Naive thymus-derived CD4-positive, alpha-beta T cell (primary cell): Measurements from ENCODE around the gene ADCYAP1R1. TPM values are rescaled to one million over a fixed set of nuclear protein-coding genes. Genes with fewer than 3 reads are reported as not detected.

Experiments
- ATAC-seq: fragments of 150-1000 bp; cut with Tn5 transposase; 2 replicates; pipeline ENCODE4 v1.10.0; 2021; ENCODE audit warnings: mild to moderate bottlenecking, moderate library complexity
- CTCF ChIA-PET: fragments of 350-600 bp; sonication (Branson Sonifier 250); formaldehyde crosslinking; loops from one replicate; lab custom pipeline; 2021; ENCODE audit warnings: antibody characterized with exemption; lab: Charles Lee
- POLR2A ChIA-PET: fragments of 350-600 bp; sonication (Branson Sonifier 250); formaldehyde crosslinking; loops from one replicate; lab custom pipeline; 2021; ENCODE audit warnings: antibody characterized with exemption, inconsistent platforms; lab: Charles Lee
- DNase-seq, 9 donors: peaks; one replicate each; pipeline versions ENCODE4 v3.0.0 to v3.0.0-alpha.2; 2020 to 2022; ENCODE audit warnings: mixed read lengths in 1 of 9
- H3K27ac ChIP-seq: one replicate; pipeline ENCODE4 v1.7.0; 2013; ENCODE audit warnings: mild to moderate bottlenecking, low read depth, low read length, moderate library complexity
- H3K27me3 ChIP-seq, 2 donors: one replicate each; pipeline ENCODE4 v1.7.0; 2013; ENCODE audit warnings: low read length in 2 of 2, mild to moderate bottlenecking in 2 of 2, moderate library complexity in 2 of 2; ENCODE audit not compliant: control insufficient read depth in 2 of 2, insufficient read depth in 2 of 2
- H3K36me3 ChIP-seq, 3 experiments: 1 replicate in 2 of 3; 2 replicates in 1 of 3; pipeline ENCODE4 v1.7.0; 2013; ENCODE audit warnings: low read length in 3 of 3, mild to moderate bottlenecking in 3 of 3, moderate library complexity in 1 of 3; ENCODE audit not compliant: insufficient read depth in 3 of 3, control insufficient read depth in 2 of 3
- H3K4me1 ChIP-seq, 2 donors: one replicate each; pipeline ENCODE4 v1.7.0; 2013; ENCODE audit warnings: low read length in 2 of 2, mild to moderate bottlenecking in 2 of 2, moderate library complexity in 1 of 2; ENCODE audit not compliant: control insufficient read depth in 2 of 2, insufficient read depth in 2 of 2
- H3K4me3 ChIP-seq: 2 replicates; pipeline ENCODE4 v1.7.0; 2013; ENCODE audit warnings: mild to moderate bottlenecking, low read length
- H3K9me3 ChIP-seq, 3 experiments: 1 replicate in 2 of 3; 2 replicates in 1 of 3; pipeline ENCODE4 v1.7.0; 2013; ENCODE audit warnings: low read length in 3 of 3; ENCODE audit not compliant: control insufficient read depth in 2 of 3
- H3K27ac Mint-ChIP-seq, 9 donors: one replicate each; pipeline ENCODE4 v1.8.0; 2020 to 2022; ENCODE audit warnings: mixed read lengths in 9 of 9, mild to moderate bottlenecking in 8 of 9, moderate library complexity in 5 of 9, inconsistent platforms in 2 of 9
- H3K27me3 Mint-ChIP-seq, 5 donors: one replicate each; pipeline ENCODE4 v1.8.0; 2021 to 2022; ENCODE audit warnings: mixed read lengths in 5 of 5, mild to moderate bottlenecking in 1 of 5
- H3K36me3 Mint-ChIP-seq, 5 donors: one replicate each; pipeline ENCODE4 v1.8.0; 2020 to 2022; ENCODE audit warnings: mixed read lengths in 5 of 5, mild to moderate bottlenecking in 3 of 5, inconsistent platforms in 1 of 5
- H3K4me1 Mint-ChIP-seq, 7 donors: one replicate each; pipeline ENCODE4 v1.8.0; 2020 to 2022; ENCODE audit warnings: mixed read lengths in 7 of 7, mild to moderate bottlenecking in 3 of 7, inconsistent platforms in 1 of 7
- H3K4me3 Mint-ChIP-seq, 10 donors: one replicate each; pipeline ENCODE4 v1.8.0; 2020 to 2022; ENCODE audit warnings: mild to moderate bottlenecking in 10 of 10, mixed read lengths in 10 of 10, moderate library complexity in 6 of 10, inconsistent platforms in 2 of 10
- H3K9me3 Mint-ChIP-seq, 11 donors: one replicate each; pipeline ENCODE4 v1.8.0; 2020 to 2022; ENCODE audit warnings: mixed read lengths in 11 of 11, mild to moderate bottlenecking in 4 of 11, inconsistent platforms in 1 of 11, moderate library complexity in 1 of 11
- intact Hi-C, 2 donors: fragments of 100-400 bp; cut with micrococcal nuclease; formaldehyde crosslinking; loops; one replicate each; pipeline ENCODE4 v1.15.1; 2023
- polyA plus RNA-seq, 2 donors: library from polyadenylated mRNA; unstranded; fragments of 300-500 nt; fragmentation: Illumina TruSeq; gene quantifications; one replicate each; pipeline ENCODE4 v1.2.3, GENCODE V29; 2021
- total RNA-seq, 6 experiments: library from RNA in 5 of 6; stranded (reverse) in 5 of 6; gene quantifications; 1 replicate in 5 of 6; 2 replicates in 1 of 6; pipeline ENCODE4 v1.2.3 and lab custom pipeline; 2021 to 2026

Gene ADCYAP1R1
- total and polyA plus RNA-seq, 7 experiments from 2014 or later: not detected

DNA sequence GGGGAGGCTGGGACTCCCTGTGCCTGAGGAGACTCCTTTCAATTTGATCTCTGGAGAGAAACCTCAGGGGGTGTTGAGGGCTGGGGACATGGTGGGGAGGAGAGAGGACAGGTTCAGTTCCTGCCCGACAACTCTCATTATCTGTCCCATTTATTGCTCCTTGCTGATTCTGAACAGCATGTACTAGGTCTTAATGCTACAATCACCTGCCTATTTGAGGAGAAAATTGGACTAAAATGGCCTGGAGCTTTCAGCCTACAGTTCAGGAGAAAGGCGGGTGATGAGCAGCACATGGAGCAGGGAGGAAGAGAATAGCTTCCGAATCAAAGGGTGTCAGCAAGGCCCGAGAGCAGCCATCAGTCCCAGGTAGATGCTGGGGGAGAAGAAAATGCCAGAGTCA lies 30.0 kb upstream of the ADCYAP1R1 start:
- ATAC-seq: no peak
- intact Hi-C loops: no loop called here
- ChIA-PET POLR2A (no interaction called here), CTCF (no interaction called here)
- no peak for DNase-seq
- Histone ChIP-seq H3K36me3 (no peaks in the 10 kb centered on the region), H3K27ac (no peak overlapping the region), H3K4me3 (no peak overlapping the region), H3K4me1 (peaks cover 0 to 8% of the 10 kb centered on the region in 2 donors), H3K9me3 (no peaks in the 10 kb centered on the region), H3K27me3 (no peaks in the 10 kb centered on the region)
- Mint-ChIP-seq H3K4me1 (peaks cover 0 to 28% (median 11%) of the 10 kb centered on the region in 7 donors), H3K27ac (no peak overlapping the region), H3K4me3 (no peak overlapping the region), H3K9me3 (peaks cover 0 to 5% (median 0%) of the 10 kb centered on the region in 11 donors), H3K27me3 (no peaks in the 10 kb centered on the region), H3K36me3 (peaks cover 0 to 2% (median 0%) of the 10 kb centered on the region in 5 donors)

DNA sequence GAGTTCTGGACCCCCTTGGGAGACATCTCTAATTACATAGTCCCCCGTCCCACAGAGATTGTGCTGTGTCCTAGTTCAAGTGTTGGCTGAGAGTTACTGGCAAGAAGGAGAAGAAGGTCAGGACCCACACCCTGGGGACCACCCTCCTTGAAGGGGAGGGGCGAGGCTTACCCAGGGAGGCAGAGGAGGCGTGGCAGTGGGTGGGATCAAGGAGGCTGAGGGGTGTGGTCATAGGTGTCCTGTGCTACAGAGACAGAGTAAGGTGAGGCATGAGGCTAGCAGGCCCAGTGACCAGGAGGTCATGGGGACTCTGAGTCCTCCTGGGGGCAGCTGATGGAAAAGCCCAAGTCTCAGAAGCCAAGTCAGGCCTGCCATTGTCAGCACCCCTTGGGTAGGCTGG lies 29.4 kb upstream of the ADCYAP1R1 start:
- POLR2A ChIA-PET: no interaction called here
- CTCF ChIA-PET: no interaction called here
- Mint-ChIP-seq H3K9me3 (peaks cover 0 to 5% (median 0%) of the 10 kb centered on the region in 11 donors), H3K4me3 (no peak overlapping the region), H3K27me3 (no peaks in the 10 kb centered on the region), H3K27ac (no peak overlapping the region), H3K4me1 (peaks cover 0 to 28% (median 13%) of the 10 kb centered on the region in 7 donors), H3K36me3 (peaks cover 0 to 2% (median 0%) of the 10 kb centered on the region in 5 donors)
- Histone ChIP-seq H3K27me3 (no peaks in the 10 kb centered on the region), H3K9me3 (no peaks in the 10 kb centered on the region), H3K4me3 (no peak overlapping the region), H3K27ac (no peak overlapping the region), H3K4me1 (peaks cover 0 to 8% of the 10 kb centered on the region in 2 donors), H3K36me3 (no peaks in the 10 kb centered on the region)
- no peak for DNase-seq
- intact Hi-C loops: no loop called here
- no peak for ATAC-seq

DNA sequence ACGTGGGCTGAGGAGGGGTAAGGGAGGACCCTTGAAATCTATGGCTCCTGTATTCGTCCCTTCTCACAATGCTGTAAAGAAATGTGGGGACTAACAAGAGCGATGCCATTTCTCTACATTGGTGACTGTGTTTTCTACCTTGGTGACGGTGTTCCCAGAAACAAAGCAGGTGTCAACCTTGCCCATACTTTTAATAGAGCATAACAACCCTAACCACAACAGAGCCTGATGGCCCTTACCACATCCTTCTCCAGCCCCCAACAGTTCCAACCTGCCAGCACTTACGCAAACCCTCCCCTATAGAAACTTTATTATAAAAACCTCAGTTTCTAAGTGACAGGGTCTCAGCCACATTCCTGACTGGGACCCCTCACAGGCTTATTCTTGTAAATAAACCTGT lies 28.2 kb upstream of the ADCYAP1R1 start:
- Mint-ChIP-seq H3K4me1 (peaks cover 0 to 28% (median 13%) of the 10 kb centered on the region in 7 donors), H3K27ac (peak overlapping the region in 1 of 9 donors; percentile 60), H3K36me3 (peaks cover 0 to 2% (median 0%) of the 10 kb centered on the region in 5 donors), H3K27me3 (peaks cover 0 to 5% (median 0%) of the 10 kb centered on the region in 5 donors), H3K9me3 (peaks cover 0 to 5% (median 0%) of the 10 kb centered on the region in 11 donors), H3K4me3 (no peak overlapping the region)
- intact Hi-C loops: no loop called here
- DNase-seq: peak in 2 of 9 donors; percentile 2 to 27
- peaks cover 0 to 8% of the 10 kb centered on the region in 2 donors for H3K4me1 ChIP-seq
- no peak overlapping the region for H3K27ac ChIP-seq
- POLR2A ChIA-PET: no interaction called here
- H3K9me3 ChIP-seq: no peaks in the 10 kb centered on the region
- ATAC-seq: peak; percentile 39
- no peak overlapping the region for H3K4me3 ChIP-seq
- H3K36me3 ChIP-seq: no peaks in the 10 kb centered on the region
- CTCF ChIA-PET: no interaction called here
- no peaks in the 10 kb centered on the region for H3K27me3 ChIP-seq

DNA sequence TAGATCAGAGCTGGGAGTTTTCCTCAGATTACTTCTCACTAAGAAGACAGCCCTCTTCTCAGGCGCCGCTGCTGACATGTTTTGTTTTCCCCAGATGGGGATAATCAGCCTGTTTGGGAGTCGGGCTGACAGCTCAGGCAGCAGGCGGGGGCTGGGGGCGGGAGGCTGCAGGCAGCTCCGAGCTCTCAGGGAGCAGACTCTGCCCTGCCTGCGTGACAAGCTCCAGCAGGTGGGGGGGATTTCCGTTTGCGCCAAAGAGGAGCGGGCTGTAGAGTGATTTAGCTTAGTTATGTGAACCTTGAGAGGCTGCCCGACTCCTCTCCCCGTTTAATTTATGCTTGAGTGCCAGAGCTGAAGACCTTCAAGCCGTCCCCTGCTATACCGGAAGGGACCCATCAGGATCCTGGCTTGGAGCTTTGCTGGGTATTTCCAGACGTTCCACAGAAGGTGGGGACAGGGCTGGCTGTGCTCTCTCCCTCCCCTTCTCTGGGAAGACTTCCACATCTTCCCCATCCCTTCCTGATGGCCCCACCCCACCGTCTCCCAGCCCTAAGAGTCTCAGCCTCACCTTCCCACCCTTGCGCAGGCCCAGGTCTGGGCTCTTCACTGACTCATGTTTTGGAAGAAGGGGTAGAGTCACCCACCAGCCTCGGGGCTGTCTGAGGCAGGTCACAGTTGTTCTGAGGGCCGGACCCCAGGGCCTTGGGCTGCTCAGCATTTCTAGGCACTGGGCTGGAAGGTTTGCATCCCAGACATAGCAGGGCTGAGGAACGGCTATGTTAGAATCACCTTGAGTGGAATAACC lies 24.7 kb upstream of the ADCYAP1R1 start:
- Mint-ChIP-seq H3K9me3 (peaks cover 0 to 5% (median 0%) of the 10 kb centered on the region in 11 donors), H3K4me3 (no peak overlapping the region), H3K4me1 (peaks cover 0 to 27% (median 10%) of the 10 kb centered on the region in 7 donors), H3K36me3 (peaks cover 0 to 2% (median 0%) of the 10 kb centered on the region in 5 donors), H3K27me3 (peaks cover 0 to 6% (median 4%) of the 10 kb centered on the region in 5 donors), H3K27ac (no peak overlapping the region)
- H3K27me3 ChIP-seq: no peaks in the 10 kb centered on the region
- no peaks in the 10 kb centered on the region for H3K36me3 ChIP-seq
- no peak overlapping the region for H3K27ac ChIP-seq
- DNase-seq: no peak
- H3K4me1 ChIP-seq: peaks cover 0 to 8% of the 10 kb centered on the region in 2 donors
- intact Hi-C loops: no loop called here
- ATAC-seq: no peak
- H3K4me3 ChIP-seq: no peak overlapping the region
- CTCF ChIA-PET: no interaction called here
- POLR2A ChIA-PET: no interaction called here
- no peaks in the 10 kb centered on the region for H3K9me3 ChIP-seq

DNA sequence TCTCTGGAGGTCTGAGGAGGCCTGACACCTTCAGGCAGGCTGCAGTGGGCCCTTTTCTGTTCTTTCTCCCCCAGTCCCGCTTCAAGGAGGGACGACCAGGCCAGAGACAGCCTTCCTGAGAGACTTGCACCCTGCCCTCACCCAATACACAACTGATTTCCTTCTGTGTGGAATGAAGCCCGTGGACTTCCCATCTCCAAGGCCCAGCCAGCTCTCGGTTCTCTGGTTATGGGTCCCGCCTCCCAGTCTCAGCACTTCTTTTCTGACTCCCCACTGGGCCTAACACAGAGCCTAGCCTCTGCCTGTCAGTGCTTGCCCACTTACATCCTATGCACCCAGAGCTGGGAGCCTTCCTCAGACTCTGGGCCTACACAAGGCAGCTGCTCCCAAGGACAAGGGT lies 24.1 kb upstream of the ADCYAP1R1 start:
- Histone ChIP-seq H3K9me3 (no peaks in the 10 kb centered on the region), H3K4me3 (no peak overlapping the region), H3K27ac (no peak overlapping the region), H3K4me1 (peaks cover 0 to 6% of the 10 kb centered on the region in 2 donors), H3K27me3 (no peaks in the 10 kb centered on the region), H3K36me3 (no peaks in the 10 kb centered on the region)
- peaks cover 0 to 2% (median 0%) of the 10 kb centered on the region in 11 donors for H3K9me3 Mint-ChIP-seq
- H3K4me1 Mint-ChIP-seq: peaks cover 0 to 23% (median 7%) of the 10 kb centered on the region in 7 donors
- intact Hi-C loops: no loop called here
- H3K4me3 Mint-ChIP-seq: no peak overlapping the region
- H3K36me3 Mint-ChIP-seq: peaks cover 0 to 2% (median 0%) of the 10 kb centered on the region in 5 donors
- DNase-seq (no peak), ATAC-seq (no peak)
- ChIA-PET POLR2A (no interaction called here), CTCF (no interaction called here)
- H3K27me3 Mint-ChIP-seq: peaks cover 0 to 6% (median 4%) of the 10 kb centered on the region in 5 donors
- H3K27ac Mint-ChIP-seq: no peak overlapping the region

DNA sequence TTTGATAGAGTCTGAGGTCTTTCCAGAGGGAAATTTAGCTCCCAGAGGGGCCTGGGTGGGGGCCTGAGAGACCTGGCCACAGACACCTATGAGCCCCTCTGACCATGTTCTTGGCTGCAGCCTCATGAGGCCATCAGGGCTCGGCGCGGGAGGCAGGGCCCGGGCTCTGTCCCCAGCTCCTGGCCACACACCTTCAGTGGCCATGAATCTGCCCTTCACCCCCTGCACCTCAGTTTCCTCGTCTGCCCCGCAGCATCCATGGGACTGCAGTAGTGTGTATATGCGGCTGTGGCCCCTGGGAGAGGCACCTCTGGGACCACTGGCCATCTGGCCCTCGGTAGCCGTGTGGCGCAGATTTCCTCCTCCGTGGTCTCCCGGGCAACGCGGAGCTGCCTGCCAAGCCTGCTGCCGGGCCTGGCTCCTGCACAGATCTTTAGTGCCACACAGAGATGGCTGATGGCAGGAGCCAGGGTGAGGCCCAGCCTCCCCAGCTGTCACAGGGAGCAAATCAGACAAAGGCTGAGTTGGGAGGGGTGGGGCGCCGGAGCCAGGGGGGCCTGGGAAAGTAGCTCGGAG lies 23.6 kb upstream of the ADCYAP1R1 start:
- Mint-ChIP-seq H3K27me3 (peaks cover 0 to 6% (median 4%) of the 10 kb centered on the region in 5 donors), H3K4me1 (peaks cover 0 to 20% (median 7%) of the 10 kb centered on the region in 7 donors), H3K4me3 (no peak overlapping the region), H3K9me3 (peaks cover 0 to 2% (median 0%) of the 10 kb centered on the region in 11 donors), H3K27ac (no peak overlapping the region), H3K36me3 (peaks cover 0 to 2% (median 0%) of the 10 kb centered on the region in 5 donors)
- CTCF ChIA-PET: no interaction called here
- no peak overlapping the region for H3K4me3 ChIP-seq
- no peak overlapping the region for H3K27ac ChIP-seq
- H3K4me1 ChIP-seq: peaks cover 0 to 1% of the 10 kb centered on the region in 2 donors
- POLR2A ChIA-PET: no interaction called here
- no peaks in the 10 kb centered on the region for H3K9me3 ChIP-seq
- no peaks in the 10 kb centered on the region for H3K36me3 ChIP-seq
- intact Hi-C loops: no loop called here
- ATAC-seq (no peak), DNase-seq (no peak)
- H3K27me3 ChIP-seq: no peaks in the 10 kb centered on the region
